ENCODE results near the gene ZNF205. TPM values are rescaled to one million over a fixed set of nuclear protein-coding genes. Genes with fewer than 3 reads are reported as not detected.

The ZNF205 gene
- total and polyA plus RNA-seq, 10 of the 15 experiments (the other 5 are each of a cell fraction or from before 2014, with no cell fraction given) = 0.26 to 1.5 (median 0.78) TPM; not detected in 2

DNA sequence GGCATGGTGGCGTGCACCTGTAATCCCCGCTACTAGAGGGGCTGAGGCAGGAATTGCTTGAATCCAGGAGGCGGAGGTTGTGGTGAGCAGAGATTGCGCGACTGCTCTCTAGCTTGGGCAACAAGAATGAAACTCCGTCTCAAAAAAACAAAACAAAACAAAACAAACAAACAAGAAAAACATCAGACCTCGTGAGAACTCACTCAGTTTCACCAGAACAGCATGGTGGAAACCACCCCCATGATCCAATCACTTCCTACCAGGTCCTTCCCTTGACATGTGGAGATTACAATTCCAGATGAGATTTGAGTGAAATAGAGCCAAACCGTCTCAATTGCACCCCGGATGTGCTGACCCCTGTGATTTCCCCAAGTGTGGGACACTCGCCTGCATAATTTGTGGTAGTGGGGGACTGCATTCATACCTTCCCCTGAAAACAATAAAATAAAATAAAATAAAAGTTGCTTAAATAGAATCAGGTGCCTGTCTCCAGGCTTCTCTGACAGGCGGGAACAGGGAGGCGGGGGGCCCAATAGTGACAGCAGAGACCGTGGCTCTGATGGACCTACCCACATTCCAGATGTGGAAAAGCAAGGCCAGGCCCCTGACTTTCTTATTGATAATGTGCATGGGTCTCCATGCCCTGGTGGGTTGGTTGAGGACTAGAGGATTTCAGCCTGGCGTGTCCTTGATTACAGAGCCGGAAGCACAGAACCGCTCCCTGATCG, 26.4 kb upstream of the ZNF205 start:
- Histone ChIP-seq H3K27me3 (replicated peaks in 1 of 2; ENCODE audit: control insufficient read depth in 2 of 2, insufficient read depth in 2 of 2, low read length in 1 of 2) (no peaks in the 10 kb centered on the region), H4K20me1 (ENCODE audit: control insufficient read depth, insufficient read depth) (no peaks in the 10 kb centered on the region), H3K4me1 (ENCODE audit: control insufficient read depth, insufficient read depth, low read length) (no peaks in the 10 kb centered on the region), H3K27ac (ENCODE audit: control insufficient read depth, insufficient read depth) (no peak overlapping the region), H2AFZ (ENCODE audit: control insufficient read depth, low read depth, low read length) (no peak overlapping the region), H3K9ac (ENCODE audit: control insufficient read depth, insufficient read depth, low read length) (no peak overlapping the region), H3K4me2 (ENCODE audit: control insufficient read depth, insufficient read depth) (no peak overlapping the region), H3K9me3 (replicated peaks; ENCODE audit: control insufficient read depth, insufficient read depth, low read length) (peaks cover 1% of the 10 kb centered on the region; the same call in 1 of the 3 replicates), H3K79me2 (ENCODE audit: control insufficient read depth, insufficient read depth, low read length) (no peaks in the 10 kb centered on the region), H3K4me3 (no peak overlapping the region), H3K36me3 (ENCODE audit: control insufficient read depth in 2 of 2, insufficient read depth in 2 of 2, low read length in 1 of 2) (no peaks in the 10 kb centered on the region)
- WGBS (ENCODE audit: insufficient coverage, insufficient replicate concordance, low lambda C conversion rate, missing lambda C conversion rate) = 66% methylated on average over 17 of the region's 17 CpGs
- RAD21 ChIA-PET (ENCODE audit: unreplicated experiment) = no interaction called here
- BruUV-seq (replicated peaks) = no TSS peak
- TF ChIP-seq, protein P1, sequence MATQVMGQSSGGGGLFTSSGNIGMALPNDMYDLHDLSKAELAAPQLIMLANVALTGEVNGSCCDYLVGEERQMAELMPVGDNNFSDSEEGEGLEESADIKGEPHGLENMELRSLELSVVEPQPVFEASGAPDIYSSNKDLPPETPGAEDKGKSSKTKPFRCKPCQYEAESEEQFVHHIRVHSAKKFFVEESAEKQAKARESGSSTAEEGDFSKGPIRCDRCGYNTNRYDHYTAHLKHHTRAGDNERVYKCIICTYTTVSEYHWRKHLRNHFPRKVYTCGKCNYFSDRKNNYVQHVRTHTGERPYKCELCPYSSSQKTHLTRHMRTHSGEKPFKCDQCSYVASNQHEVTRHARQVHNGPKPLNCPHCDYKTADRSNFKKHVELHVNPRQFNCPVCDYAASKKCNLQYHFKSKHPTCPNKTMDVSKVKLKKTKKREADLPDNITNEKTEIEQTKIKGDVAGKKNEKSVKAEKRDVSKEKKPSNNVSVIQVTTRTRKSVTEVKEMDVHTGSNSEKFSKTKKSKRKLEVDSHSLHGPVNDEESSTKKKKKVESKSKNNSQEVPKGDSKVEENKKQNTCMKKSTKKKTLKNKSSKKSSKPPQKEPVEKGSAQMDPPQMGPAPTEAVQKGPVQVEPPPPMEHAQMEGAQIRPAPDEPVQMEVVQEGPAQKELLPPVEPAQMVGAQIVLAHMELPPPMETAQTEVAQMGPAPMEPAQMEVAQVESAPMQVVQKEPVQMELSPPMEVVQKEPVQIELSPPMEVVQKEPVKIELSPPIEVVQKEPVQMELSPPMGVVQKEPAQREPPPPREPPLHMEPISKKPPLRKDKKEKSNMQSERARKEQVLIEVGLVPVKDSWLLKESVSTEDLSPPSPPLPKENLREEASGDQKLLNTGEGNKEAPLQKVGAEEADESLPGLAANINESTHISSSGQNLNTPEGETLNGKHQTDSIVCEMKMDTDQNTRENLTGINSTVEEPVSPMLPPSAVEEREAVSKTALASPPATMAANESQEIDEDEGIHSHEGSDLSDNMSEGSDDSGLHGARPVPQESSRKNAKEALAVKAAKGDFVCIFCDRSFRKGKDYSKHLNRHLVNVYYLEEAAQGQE (IDR thresholded peaks at IDR 0.05; ENCODE audit: low read depth, low read length) = no peak
- no peak for TF ChIP-seq WRNIP1 (IDR thresholded peaks at IDR 0.05; ENCODE audit: borderline replicate concordance, low read depth, low read length)
- TF ChIP-seq NFYA (IDR thresholded peaks at IDR 0.05; ENCODE audit: borderline replicate concordance, low read depth, low read length) = no peak
- TF ChIP-seq, protein P2, sequence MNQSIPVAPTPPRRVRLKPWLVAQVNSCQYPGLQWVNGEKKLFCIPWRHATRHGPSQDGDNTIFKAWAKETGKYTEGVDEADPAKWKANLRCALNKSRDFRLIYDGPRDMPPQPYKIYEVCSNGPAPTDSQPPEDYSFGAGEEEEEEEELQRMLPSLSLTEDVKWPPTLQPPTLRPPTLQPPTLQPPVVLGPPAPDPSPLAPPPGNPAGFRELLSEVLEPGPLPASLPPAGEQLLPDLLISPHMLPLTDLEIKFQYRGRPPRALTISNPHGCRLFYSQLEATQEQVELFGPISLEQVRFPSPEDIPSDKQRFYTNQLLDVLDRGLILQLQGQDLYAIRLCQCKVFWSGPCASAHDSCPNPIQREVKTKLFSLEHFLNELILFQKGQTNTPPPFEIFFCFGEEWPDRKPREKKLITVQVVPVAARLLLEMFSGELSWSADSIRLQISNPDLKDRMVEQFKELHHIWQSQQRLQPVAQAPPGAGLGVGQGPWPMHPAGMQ (IDR thresholded peaks at IDR 0.05; ENCODE audit: borderline replicate concordance) = no peak
- TF ChIP-seq JUND (IDR thresholded peaks at IDR 0.05; ENCODE audit: low read depth, low read length) = no peak
- CTCF ChIA-PET = interaction anchor here (1.0 to 1.7 kb wide), 4 partner anchors 22 to 54 kb away, joined by 3 to 7 read pairs (median 4); partner anchors contain the start of gene IL32
- SMC1A ChIA-PET (ENCODE audit: uncharacterized antibody, unreplicated experiment) = interaction anchor here (1.0 to 1.3 kb wide), 2 partner anchors 10 to 22 kb away, joined by 3 to 8 read pairs; no protein-coding TSS in a partner anchor
- POLR2A ChIA-PET = no interaction called here
- intact Hi-C loops (cut with micrococcal nuclease; ENCODE audit: unreplicated experiment) = no loop called here
- FAIRE-seq = no peak
- in situ Hi-C loops (cut with MboI) = no loop called here
- no peak for DNase-seq (ENCODE audit: low read depth, low spot score)
- ATAC-seq = no peak

All from GM12878 (cell line).